Activated naive CD4-positive, alpha-beta T cell treated with anti-CD3 and anti-CD28 coated beads, Interleukin-2, amount 50 U/mL, for 72 hours (primary cell): ENCODE data around the gene WDR1. TPM values are rescaled to one million over a fixed set of nuclear protein-coding genes. Genes with fewer than 3 reads are reported as not detected.
A peak's percentile ranks its signal among the peaks of the same experiment; 100 is the strongest.
"Not testable (repeated sequence)": the region's sequence is repeated elsewhere in the genome, so short reads cannot be mapped to it uniquely, and the experiment has no call there.

Source experiments
- ATAC-seq, 2 donors: fragments of 150-1000 bp; cut with Tn5 transposase; 2 replicates each; pipeline ENCODE4 v1.10.0; 2021; ENCODE audit warnings: mild to moderate bottlenecking in 2 of 2, moderate library complexity in 2 of 2
- DNase-seq, 2 donors: peaks; one replicate each; pipeline ENCODE4 v3.0.0; 2021 to 2022; ENCODE audit warnings: low spot score in 2 of 2
- H3K27ac Mint-ChIP-seq, 2 donors: one replicate each; pipeline ENCODE4 v1.8.0; 2022; ENCODE audit warnings: mild to moderate bottlenecking in 2 of 2, mixed read lengths in 2 of 2
- H3K36me3 Mint-ChIP-seq, 2 donors: one replicate each; pipeline ENCODE4 v1.8.0; 2022; ENCODE audit warnings: mixed read lengths in 2 of 2
- H3K9me3 Mint-ChIP-seq, 2 donors: one replicate each; pipeline ENCODE4 v1.8.0; 2022; ENCODE audit warnings: mixed read lengths in 2 of 2
- total RNA-seq, 2 donors: library from RNA; stranded (reverse); gene quantifications; one replicate each; pipeline ENCODE4 v1.2.3, GENCODE V29; 2022

WDR1 gene
- total RNA-seq, 2 donors from 2014 or later: 382 to 520 TPM

GRCh38 chr4:10143171-10143570 lies 26.6 kb upstream of the WDR1 start:
- no peaks in the 10 kb centered on the region for H3K36me3 Mint-ChIP-seq
- DNase-seq (no peak), ATAC-seq (no peak)
- H3K27ac Mint-ChIP-seq: no peak overlapping the region
- no peaks in the 10 kb centered on the region for H3K9me3 Mint-ChIP-seq

- DNase-seq (no peak), ATAC-seq (no peak)
- peaks cover 0 to 4% of the 10 kb centered on the region in 2 donors for H3K9me3 Mint-ChIP-seq
- no peaks in the 10 kb centered on the region for H3K36me3 Mint-ChIP-seq
- no peak overlapping the region for H3K27ac Mint-ChIP-seq
Observed at GRCh38 chr4:10140866-10141759, 24.5 kb upstream of the WDR1 start.

GRCh38 chr4:10139518-10139917 lies 22.9 kb upstream of the WDR1 start:
- ATAC-seq: no peak

GRCh38 chr4:10135260-10135659 lies 18.7 kb upstream of the WDR1 start:
- H3K27ac Mint-ChIP-seq: no peak overlapping the region
- peaks cover 0 to 4% of the 10 kb centered on the region in 2 donors for H3K9me3 Mint-ChIP-seq
- DNase-seq: no peak
- no peaks in the 10 kb centered on the region for H3K36me3 Mint-ChIP-seq
- no peak for ATAC-seq

More at GRCh38 chr4:10139518-10139917, 22.9 kb upstream of the WDR1 start:
- no peak for DNase-seq
- Mint-ChIP-seq H3K27ac (no peak overlapping the region), H3K9me3 (peaks cover 0 to 4% of the 10 kb centered on the region in 2 donors), H3K36me3 (no peaks in the 10 kb centered on the region)

- Mint-ChIP-seq H3K36me3 (no peaks in the 10 kb centered on the region), H3K9me3 (peaks cover 0 to 4% of the 10 kb centered on the region in 2 donors), H3K27ac (no peak overlapping the region)
- DNase-seq (no peak), ATAC-seq (no peak)
Observed at GRCh38 chr4:10134141-10134540, 17.5 kb upstream of the WDR1 start.

- Mint-ChIP-seq H3K27ac (no peak overlapping the region), H3K9me3 (no peaks in the 10 kb centered on the region), H3K36me3 (no peaks in the 10 kb centered on the region)
- ATAC-seq (no peak), DNase-seq (no peak)
Observed at GRCh38 chr4:10131202-10131601, 14.6 kb upstream of the WDR1 start.

GRCh38 chr4:10130178-10130888 lies 13.7 kb upstream of the WDR1 start:
- H3K9me3 Mint-ChIP-seq: no peaks in the 10 kb centered on the region
- no peak overlapping the region for H3K27ac Mint-ChIP-seq
- no peak for ATAC-seq

GRCh38 chr4:10129196-10130177 lies 12.9 kb upstream of the WDR1 start:
- Mint-ChIP-seq H3K27ac (no peak overlapping the region), H3K9me3 (no peaks in the 10 kb centered on the region), H3K36me3 (no peaks in the 10 kb centered on the region)
- ATAC-seq (no peak), DNase-seq (no peak)

More at GRCh38 chr4:10130178-10130888, 13.7 kb upstream of the WDR1 start:
- no peak for DNase-seq
- no peaks in the 10 kb centered on the region for H3K36me3 Mint-ChIP-seq

GRCh38 chr4:10128761-10129160 lies 12.2 kb upstream of the WDR1 start:
- DNase-seq (no peak), ATAC-seq (no peak)
- H3K9me3 Mint-ChIP-seq: no peaks in the 10 kb centered on the region
- H3K27ac Mint-ChIP-seq: no peak overlapping the region
- H3K36me3 Mint-ChIP-seq: no peaks in the 10 kb centered on the region

- DNase-seq, H3K36me3 Mint-ChIP-seq, H3K27ac Mint-ChIP-seq, ATAC-seq, H3K9me3 Mint-ChIP-seq: not testable (repeated sequence)
Observed at GRCh38 chr4:10127531-10127930, 10.9 kb upstream of the WDR1 start.

GRCh38 chr4:10124167-10124930 lies 7.8 kb upstream of the WDR1 start:
- DNase-seq: peak in 1 of 2 donors; percentile 44
- ATAC-seq: peak in 1 of 2 donors; percentile 20
- Mint-ChIP-seq H3K27ac (peak overlapping the region; percentile 72 to 81), H3K9me3 (no peaks in the 10 kb centered on the region), H3K36me3 (no peaks in the 10 kb centered on the region)

GRCh38 chr4:10123227-10124101 lies 6.9 kb upstream of the WDR1 start:
- peak; percentile 56 to 85 for ATAC-seq
- H3K36me3 Mint-ChIP-seq: no peaks in the 10 kb centered on the region
- peak in 1 of 2 donors; percentile 61 for DNase-seq
- H3K9me3 Mint-ChIP-seq: no peaks in the 10 kb centered on the region
- H3K27ac Mint-ChIP-seq: peak overlapping the region; percentile 72 to 81

GRCh38 chr4:10122236-10122932 lies 5.8 kb upstream of the WDR1 start:
- Mint-ChIP-seq H3K27ac (no peak overlapping the region), H3K36me3 (peaks cover 3% of the 10 kb centered on the region in 2 donors), H3K9me3 (no peaks in the 10 kb centered on the region)
- no peak for ATAC-seq
- no peak for DNase-seq

- ATAC-seq (no peak), DNase-seq (no peak)
- Mint-ChIP-seq H3K9me3 (no peaks in the 10 kb centered on the region), H3K36me3 (peaks cover 7 to 9% of the 10 kb centered on the region in 2 donors), H3K27ac (peak overlapping the region; percentile 29 to 33)
Observed at GRCh38 chr4:10121568-10122208, 5.1 kb upstream of the WDR1 start.
